Naive thymus-derived CD4-positive, alpha-beta T cell (primary cell): ENCODE data around the gene RIMS3. TPM values are rescaled to one million over a fixed set of nuclear protein-coding genes. Genes with fewer than 3 reads are reported as not detected.

Source experiments
- ATAC-seq: fragments of 150-1000 bp; cut with Tn5 transposase; 2 replicates; pipeline ENCODE4 v1.10.0; 2021; ENCODE audit warnings: mild to moderate bottlenecking, moderate library complexity
- CTCF ChIA-PET: fragments of 350-600 bp; sonication (Branson Sonifier 250); formaldehyde crosslinking; loops from one replicate; lab custom pipeline; 2021; ENCODE audit warnings: antibody characterized with exemption; lab: Charles Lee
- POLR2A ChIA-PET: fragments of 350-600 bp; sonication (Branson Sonifier 250); formaldehyde crosslinking; loops from one replicate; lab custom pipeline; 2021; ENCODE audit warnings: antibody characterized with exemption, inconsistent platforms; lab: Charles Lee
- DNase-seq, 9 donors: peaks; one replicate each; pipeline versions ENCODE4 v3.0.0 to v3.0.0-alpha.2; 2020 to 2022; ENCODE audit warnings: mixed read lengths in 1 of 9
- H3K27ac ChIP-seq: one replicate; pipeline ENCODE4 v1.7.0; 2013; ENCODE audit warnings: mild to moderate bottlenecking, low read depth, low read length, moderate library complexity
- H3K27me3 ChIP-seq, 2 donors: one replicate each; pipeline ENCODE4 v1.7.0; 2013; ENCODE audit warnings: low read length in 2 of 2, mild to moderate bottlenecking in 2 of 2, moderate library complexity in 2 of 2; ENCODE audit not compliant: control insufficient read depth in 2 of 2, insufficient read depth in 2 of 2
- H3K36me3 ChIP-seq, 3 experiments: 1 replicate in 2 of 3; 2 replicates in 1 of 3; pipeline ENCODE4 v1.7.0; 2013; ENCODE audit warnings: low read length in 3 of 3, mild to moderate bottlenecking in 3 of 3, moderate library complexity in 1 of 3; ENCODE audit not compliant: insufficient read depth in 3 of 3, control insufficient read depth in 2 of 3
- H3K4me1 ChIP-seq, 2 donors: one replicate each; pipeline ENCODE4 v1.7.0; 2013; ENCODE audit warnings: low read length in 2 of 2, mild to moderate bottlenecking in 2 of 2, moderate library complexity in 1 of 2; ENCODE audit not compliant: control insufficient read depth in 2 of 2, insufficient read depth in 2 of 2
- H3K4me3 ChIP-seq: 2 replicates; pipeline ENCODE4 v1.7.0; 2013; ENCODE audit warnings: mild to moderate bottlenecking, low read length
- H3K9me3 ChIP-seq, 3 experiments: 1 replicate in 2 of 3; 2 replicates in 1 of 3; pipeline ENCODE4 v1.7.0; 2013; ENCODE audit warnings: low read length in 3 of 3; ENCODE audit not compliant: control insufficient read depth in 2 of 3
- H3K27ac Mint-ChIP-seq, 9 donors: one replicate each; pipeline ENCODE4 v1.8.0; 2020 to 2022; ENCODE audit warnings: mixed read lengths in 9 of 9, mild to moderate bottlenecking in 8 of 9, moderate library complexity in 5 of 9, inconsistent platforms in 2 of 9
- H3K27me3 Mint-ChIP-seq, 5 donors: one replicate each; pipeline ENCODE4 v1.8.0; 2021 to 2022; ENCODE audit warnings: mixed read lengths in 5 of 5, mild to moderate bottlenecking in 1 of 5
- H3K36me3 Mint-ChIP-seq, 5 donors: one replicate each; pipeline ENCODE4 v1.8.0; 2020 to 2022; ENCODE audit warnings: mixed read lengths in 5 of 5, mild to moderate bottlenecking in 3 of 5, inconsistent platforms in 1 of 5
- H3K4me1 Mint-ChIP-seq, 7 donors: one replicate each; pipeline ENCODE4 v1.8.0; 2020 to 2022; ENCODE audit warnings: mixed read lengths in 7 of 7, mild to moderate bottlenecking in 3 of 7, inconsistent platforms in 1 of 7
- H3K4me3 Mint-ChIP-seq, 10 donors: one replicate each; pipeline ENCODE4 v1.8.0; 2020 to 2022; ENCODE audit warnings: mild to moderate bottlenecking in 10 of 10, mixed read lengths in 10 of 10, moderate library complexity in 6 of 10, inconsistent platforms in 2 of 10
- H3K9me3 Mint-ChIP-seq, 11 donors: one replicate each; pipeline ENCODE4 v1.8.0; 2020 to 2022; ENCODE audit warnings: mixed read lengths in 11 of 11, mild to moderate bottlenecking in 4 of 11, inconsistent platforms in 1 of 11, moderate library complexity in 1 of 11
- intact Hi-C, 2 donors: fragments of 100-400 bp; cut with micrococcal nuclease; formaldehyde crosslinking; loops; one replicate each; pipeline ENCODE4 v1.15.1; 2023
- polyA plus RNA-seq, 2 donors: library from polyadenylated mRNA; unstranded; fragments of 300-500 nt; fragmentation: Illumina TruSeq; gene quantifications; one replicate each; pipeline ENCODE4 v1.2.3, GENCODE V29; 2021
- total RNA-seq, 6 experiments: library from RNA in 5 of 6; stranded (reverse) in 5 of 6; gene quantifications; 1 replicate in 5 of 6; 2 replicates in 1 of 6; pipeline ENCODE4 v1.2.3 and lab custom pipeline; 2021 to 2026

RIMS3 gene
- total and polyA plus RNA-seq, 7 experiments from 2014 or later: 1.1 to 4.3 (median 2.2) TPM

DNA sequence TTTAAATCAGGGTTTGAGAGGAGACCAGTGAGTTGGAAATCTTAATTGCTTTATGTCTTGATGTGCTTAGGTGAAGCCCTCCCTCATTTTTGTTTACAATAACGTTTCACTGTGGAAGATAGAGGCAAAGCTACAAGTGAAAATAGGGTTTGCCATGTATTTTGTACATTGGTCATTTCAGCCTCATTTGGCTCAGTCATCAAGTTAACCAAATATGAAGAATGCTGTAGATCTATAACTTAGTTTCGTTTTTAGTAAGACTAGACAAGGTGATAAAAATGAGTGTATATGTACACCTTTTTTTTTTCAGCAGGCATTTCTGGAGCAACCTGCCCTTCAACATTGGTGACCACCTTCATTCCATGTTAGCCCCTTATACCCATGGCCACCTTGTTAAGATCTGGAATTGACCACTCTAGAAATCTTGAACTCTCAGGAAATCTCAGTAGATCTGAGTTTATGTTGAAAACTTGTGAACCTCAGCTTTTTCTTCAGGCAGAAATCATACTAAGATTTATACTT is 28.9 kb upstream of the RIMS3 start:
- Mint-ChIP-seq H3K27ac (peak overlapping the region; percentile 2 to 98 (median 67)), H3K27me3 (no peaks in the 10 kb centered on the region), H3K4me1 (peaks cover 51 to 88% (median 85%) of the 10 kb centered on the region in 7 donors), H3K9me3 (peaks cover 0 to 3% (median 0%) of the 10 kb centered on the region in 11 donors), H3K36me3 (peaks cover 0 to 26% (median 11%) of the 10 kb centered on the region in 5 donors), H3K4me3 (peak overlapping the region; percentile 16 to 94 (median 43))
- peak overlapping the region; percentile 26 for H3K27ac ChIP-seq
- ChIA-PET POLR2A (interaction anchor here (0.6 to 5.9 kb wide), 3 partner anchors 12 to 40 kb away, joined by 4 to 123 read pairs (median 4); no protein-coding TSS in a partner anchor), CTCF (interaction anchor here (0.9 to 2.5 kb wide), 2 partner anchors 15 to 320 kb away, joined by 4 to 6 read pairs; no protein-coding TSS in a partner anchor)
- peaks cover 0 to 9% (median 0%) of the 10 kb centered on the region in 3 experiments for H3K36me3 ChIP-seq
- DNase-seq (no peak), ATAC-seq (no peak)
- H3K4me1 ChIP-seq: peaks cover 30 to 51% of the 10 kb centered on the region in 2 donors
- no peaks in the 10 kb centered on the region for H3K9me3 ChIP-seq
- H3K4me3 ChIP-seq: no peak overlapping the region
- intact Hi-C loops: loop anchor here (5.0 to 10.0 kb wide), 7 partner anchors 68 to 1120 kb away; partner anchors contain the start of genes ZNF684 (in 2 of the 2), CAP1 (in 1 of the 2), CITED4 (in 1 of the 2) and PABPC4 (in 1 of the 2)
- no peaks in the 10 kb centered on the region for H3K27me3 ChIP-seq

DNA sequence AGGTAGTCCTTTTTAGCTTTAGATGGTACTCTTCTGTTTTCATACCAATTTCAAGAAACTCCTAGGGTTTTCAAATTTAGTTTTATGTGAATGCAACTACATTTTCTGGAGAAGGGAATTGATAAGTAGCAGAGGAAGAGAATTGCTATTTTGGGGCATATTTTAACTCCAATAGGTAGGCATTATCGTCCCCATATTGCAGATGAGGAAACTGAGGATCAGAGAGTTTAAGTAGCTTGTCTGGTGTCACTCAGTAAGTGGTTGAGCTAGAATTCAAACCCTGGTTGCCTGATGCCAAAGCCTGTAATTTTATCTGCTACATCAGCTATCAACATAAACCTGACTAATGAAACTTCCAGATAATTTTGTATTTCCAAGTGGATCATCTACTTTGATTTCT is 27.9 kb upstream of the RIMS3 start:
- Mint-ChIP-seq H3K4me3 (peak overlapping the region; percentile 29 to 98 (median 94)), H3K27ac (peak overlapping the region in 8 of 9 donors; percentile 60 to 99 (median 94)), H3K4me1 (peaks cover 43 to 83% (median 77%) of the 10 kb centered on the region in 7 donors), H3K27me3 (no peaks in the 10 kb centered on the region), H3K36me3 (peaks cover 0 to 23% (median 11%) of the 10 kb centered on the region in 5 donors), H3K9me3 (peaks cover 0 to 3% (median 0%) of the 10 kb centered on the region in 11 donors)
- Histone ChIP-seq H3K36me3 (peaks cover 0 to 9% (median 0%) of the 10 kb centered on the region in 3 experiments), H3K27me3 (no peaks in the 10 kb centered on the region), H3K4me3 (no peak overlapping the region), H3K27ac (peak overlapping the region; percentile 99), H3K9me3 (no peaks in the 10 kb centered on the region), H3K4me1 (peaks cover 30 to 41% of the 10 kb centered on the region in 2 donors)
- ATAC-seq (no peak), DNase-seq (no peak)
- intact Hi-C loops: loop anchor here (5.0 to 10.0 kb wide), 7 partner anchors 69 to 1119 kb away; partner anchors contain the start of genes ZNF684 (in 2 of the 2), CAP1 (in 1 of the 2), CITED4 (in 1 of the 2) and PABPC4 (in 1 of the 2)
- CTCF ChIA-PET: interaction anchor here (0.9 to 2.5 kb wide), 2 partner anchors 16 to 319 kb away, joined by 4 to 6 read pairs; no protein-coding TSS in a partner anchor
- POLR2A ChIA-PET: interaction anchor here (0.6 to 5.9 kb wide), 5 partner anchors 13 to 544 kb away, joined by 3 to 123 read pairs (median 10); partner anchors contain the start of gene CITED4

DNA sequence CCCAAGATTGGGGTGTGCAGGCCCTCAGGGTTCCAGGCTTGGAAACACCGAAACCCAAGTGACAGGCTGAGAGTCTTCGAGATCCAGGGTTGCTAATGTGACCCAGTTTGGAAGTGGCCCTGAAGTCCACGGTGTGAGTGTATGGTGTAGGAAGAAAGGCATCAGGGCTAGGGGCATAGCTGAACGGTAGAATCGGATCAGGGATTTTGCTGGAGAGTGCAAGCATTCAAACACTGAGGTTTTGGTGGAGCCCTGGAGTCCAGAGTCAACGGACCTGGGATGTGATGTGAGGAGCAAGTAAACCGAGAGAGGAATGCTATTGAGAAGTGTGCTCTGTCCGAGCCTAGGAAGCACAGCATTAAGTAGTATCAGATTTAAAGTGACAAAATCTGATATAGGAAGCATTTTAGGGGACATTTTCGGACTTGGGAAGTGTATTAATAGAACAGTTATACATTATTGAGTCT is 27.0 kb upstream of the RIMS3 start:
- Histone ChIP-seq H3K27ac (peak overlapping the region; percentile 99), H3K9me3 (no peaks in the 10 kb centered on the region), H3K4me1 (peaks cover 30 to 40% of the 10 kb centered on the region in 2 donors), H3K4me3 (peak overlapping the region; percentile 81), H3K36me3 (peaks cover 0 to 9% (median 0%) of the 10 kb centered on the region in 3 experiments), H3K27me3 (no peaks in the 10 kb centered on the region)
- Mint-ChIP-seq H3K4me3 (peak overlapping the region; percentile 91 to 98 (median 95)), H3K36me3 (peaks cover 0 to 27% (median 11%) of the 10 kb centered on the region in 5 donors), H3K4me1 (peaks cover 36 to 80% (median 71%) of the 10 kb centered on the region in 7 donors), H3K27me3 (no peaks in the 10 kb centered on the region), H3K9me3 (peaks cover 0 to 4% (median 0%) of the 10 kb centered on the region in 11 donors), H3K27ac (peak overlapping the region; percentile 91 to 99 (median 97))
- ATAC-seq (no peak), DNase-seq (no peak)
- intact Hi-C loops: loop anchor here (1.0 to 10.0 kb wide), 8 partner anchors 17 to 1118 kb away; partner anchors contain the start of genes ZNF684 (in 2 of the 2), CAP1 (in 1 of the 2), CITED4 (in 1 of the 2) and PABPC4 (in 1 of the 2)
- ChIA-PET POLR2A (interaction anchor here (0.6 to 5.9 kb wide), 24 partner anchors 7 to 1666 kb away, joined by 3 to 123 read pairs (median 6); partner anchors contain the start of genes CITED4, NDUFS5, RIMS3 and RLF), CTCF (interaction anchor here (0.6 to 2.2 kb wide), 4 partner anchors 16 to 1695 kb away, joined by 3 to 10 read pairs (median 3); no protein-coding TSS in a partner anchor)

DNA sequence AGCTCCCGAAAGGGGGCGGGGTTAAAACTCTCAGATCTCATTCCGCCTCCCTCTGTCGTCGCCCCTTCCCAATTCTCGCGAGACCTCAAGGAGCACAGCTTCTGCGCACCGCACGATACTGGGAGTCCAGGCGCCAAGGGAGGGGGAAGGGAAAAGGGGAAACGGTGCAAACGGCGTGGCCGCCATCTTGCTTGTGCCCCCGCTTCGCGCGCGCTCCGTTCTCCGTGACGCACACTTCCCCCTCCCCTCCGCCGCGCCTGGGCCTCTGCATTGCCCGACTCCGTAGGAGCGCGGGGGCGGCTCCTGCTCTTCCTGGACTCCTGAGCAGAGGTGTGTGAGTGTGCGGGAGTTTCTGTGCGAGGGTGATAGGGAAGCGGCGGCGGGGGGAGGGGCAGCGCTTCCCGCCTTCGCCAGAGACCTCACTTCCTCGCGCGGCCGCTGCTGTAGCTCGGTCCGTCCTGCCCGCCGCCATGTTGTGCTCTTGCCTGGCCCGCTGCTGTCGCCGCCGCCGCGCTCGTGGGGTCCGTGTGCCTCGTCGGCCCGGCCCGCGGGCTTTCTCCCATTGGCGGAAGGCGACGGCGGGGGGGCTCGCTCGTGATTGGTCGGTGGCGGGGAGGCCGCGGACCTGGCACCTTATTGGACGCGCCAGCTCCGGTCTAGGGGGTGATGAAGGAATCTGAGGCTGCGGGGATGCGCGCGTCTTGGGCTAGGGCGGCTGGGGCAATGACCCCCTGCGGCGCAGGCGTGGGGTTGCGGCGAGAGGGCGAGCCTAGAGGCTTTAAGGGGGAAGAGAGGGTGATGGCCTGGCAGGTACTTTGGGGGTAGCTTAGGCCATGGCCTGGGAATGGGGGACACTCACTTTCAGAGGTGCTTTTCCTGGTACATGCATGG is 26.3 kb upstream of the RIMS3 start, which contains the start of gene NFYC:
Gene NFYC, plus strand, starts transcription at position 167 of the 891 bp plus-strand sequence. CDS start 47,140 bp downstream, outside the sequence.
- H3K4me1 Mint-ChIP-seq: peaks cover 29 to 73% (median 64%) of the 10 kb centered on the region in 7 donors
- peak within 1 kb of the TSS; percentile 91 to 99 (median 97) for H3K27ac Mint-ChIP-seq
- Histone ChIP-seq H3K36me3 (peaks cover 0 to 9% (median 0%) of the 10 kb centered on the region in 3 experiments), H3K4me1 (peaks cover 30 to 38% of the 10 kb centered on the region in 2 donors), H3K4me3 (peak within 1 kb of the TSS; percentile 81), H3K27ac (peak within 1 kb of the TSS; percentile 99), H3K27me3 (no peaks in the 10 kb centered on the region), H3K9me3 (no peaks in the 10 kb centered on the region)
- intact Hi-C loops: loop anchor here (1.0 to 10.0 kb wide), 16 partner anchors 18 to 1117 kb away; partner anchors contain the start of genes CAP1 (in 2 of the 2), CITED4 (in 2 of the 2), CTPS1 (in 2 of the 2) and RIMS3 (in 2 of the 2)
- ATAC-seq: peak; percentile 89
- peaks cover 3 to 20% (median 12%) of the 10 kb centered on the region in 5 donors for H3K36me3 Mint-ChIP-seq
- no peaks in the 10 kb centered on the region for H3K27me3 Mint-ChIP-seq
- CTCF ChIA-PET: interaction anchor here (0.6 to 2.9 kb wide), 6 partner anchors 17 to 1695 kb away, joined by 3 to 17 read pairs (median 6); no protein-coding TSS in a partner anchor
- H3K9me3 Mint-ChIP-seq: peaks cover 0 to 5% (median 0%) of the 10 kb centered on the region in 11 donors
- peak within 1 kb of the TSS; percentile 91 to 98 (median 95) for H3K4me3 Mint-ChIP-seq
- peak; percentile 82 to 97 (median 96) for DNase-seq
- POLR2A ChIA-PET: interaction anchor here (0.6 to 5.9 kb wide), 39 partner anchors 8 to 1666 kb away, joined by 3 to 123 read pairs (median 4); partner anchors contain the start of genes CITED4, CTPS1, EXO5 and NDUFS5

DNA sequence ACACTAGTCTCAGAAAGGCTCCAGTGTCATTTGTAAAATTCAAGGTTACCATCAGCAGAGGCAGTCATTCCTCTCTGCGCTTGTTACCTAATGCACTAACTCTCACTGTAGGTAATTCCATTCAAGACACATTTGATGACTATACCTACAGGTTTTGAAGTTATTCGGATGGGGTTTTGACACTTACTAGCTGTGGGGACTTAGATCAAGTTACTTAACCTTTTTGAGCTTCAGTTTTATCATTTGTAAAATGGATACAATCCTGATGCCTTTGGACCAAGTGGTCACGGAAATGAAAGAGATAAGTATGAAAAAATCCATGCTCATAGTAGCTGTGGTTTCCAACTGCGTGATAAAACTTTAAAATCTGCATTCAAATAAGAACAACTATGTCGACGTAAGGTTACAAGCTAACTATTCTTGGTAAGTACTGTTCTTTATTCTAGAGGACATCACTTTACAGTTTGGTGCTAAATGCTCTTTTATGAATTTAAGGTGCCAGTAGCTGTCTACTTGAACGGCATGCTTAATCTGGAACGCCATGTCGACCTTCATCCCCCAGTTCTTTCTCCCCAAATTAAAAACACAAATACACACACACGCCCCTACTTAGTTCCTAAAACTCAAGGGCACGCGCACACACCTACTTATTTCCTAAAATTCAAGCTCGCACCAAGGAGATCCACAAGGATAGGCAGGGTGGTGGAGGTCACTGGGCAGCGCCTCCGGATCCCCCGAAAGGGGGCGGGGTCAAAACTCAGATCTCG is 25.5 kb upstream of the RIMS3 start:
- Mint-ChIP-seq H3K4me3 (peak overlapping the region; percentile 91 to 98 (median 95)), H3K36me3 (peaks cover 6 to 21% (median 13%) of the 10 kb centered on the region in 5 donors), H3K27ac (peak overlapping the region; percentile 91 to 99 (median 97)), H3K27me3 (no peaks in the 10 kb centered on the region), H3K9me3 (peaks cover 0 to 8% (median 2%) of the 10 kb centered on the region in 11 donors), H3K4me1 (peaks cover 27 to 65% (median 57%) of the 10 kb centered on the region in 7 donors)
- H3K4me1 ChIP-seq: peaks cover 30 to 32% of the 10 kb centered on the region in 2 donors
- H3K36me3 ChIP-seq: peaks cover 0 to 4% (median 0%) of the 10 kb centered on the region in 3 experiments
- H3K27me3 ChIP-seq: no peaks in the 10 kb centered on the region
- DNase-seq (peak in 2 of 9 donors; percentile 9 to 24), ATAC-seq (no peak)
- POLR2A ChIA-PET: interaction anchor here (0.7 to 5.9 kb wide), 35 partner anchors 8 to 1665 kb away, joined by 3 to 123 read pairs (median 5); partner anchors contain the start of genes CITED4, CTPS1, EXO5 and NDUFS5
- intact Hi-C loops: loop anchor here (1.0 to 10.0 kb wide), 16 partner anchors 18 to 1116 kb away; partner anchors contain the start of genes CAP1 (in 2 of the 2), CITED4 (in 2 of the 2), CTPS1 (in 2 of the 2) and RIMS3 (in 2 of the 2)
- CTCF ChIA-PET: interaction anchor here (0.6 to 2.9 kb wide), 3 partner anchors 18 to 761 kb away, joined by 9 to 17 read pairs (median 10); no protein-coding TSS in a partner anchor
- peak overlapping the region; percentile 81 for H3K4me3 ChIP-seq
- H3K27ac ChIP-seq: peak overlapping the region; percentile 99
- no peaks in the 10 kb centered on the region for H3K9me3 ChIP-seq
